Stomach (tissue), 4 donors: ENCODE data around the gene NEU4.

Source experiments
- CTCF ChIP-seq, 7 experiments: fragments of 450-650 bp in 4 of 7; fragments of 200-600 bp in 3 of 7; sonication (generic) in 3 of 7; IDR thresholded peaks; one replicate each; pipeline ENCODE4 v1.5.1; 2016 to 2019; ENCODE audit warnings: antibody characterized with exemption in 7 of 7, control low read depth in 2 of 7, mild to moderate bottlenecking in 1 of 7
- POLR2AphosphoS5 ChIP-seq, 3 donors: sonication (generic); formaldehyde crosslinking; IDR thresholded peaks; one replicate each; pipeline ENCODE4 v1.6.1; 2016; ENCODE audit warnings: antibody characterized with exemption in 3 of 3

GRCh38 chr2:241853651-241854341 lies 44.8 kb downstream of the NEU4 start:
- no peak for TF ChIP-seq CTCF (IDR thresholded peaks at IDR 0.05)
- no peak for TF ChIP-seq POLR2AphosphoS5 (IDR thresholded peaks at IDR 0.05)
